MG63 (cell line): ENCODE measurements around the gene ZNF560. TPM values are rescaled to one million over a fixed set of nuclear protein-coding genes. Genes with fewer than 3 reads are reported as not detected.
A peak's percentile ranks its signal among the peaks of the same experiment; 100 is the strongest.

Experiments used
- DNase-seq: peaks from one replicate; pipeline ENCODE4 v3.0.0-alpha.2; 2020
- H3K27me3 ChIP-seq: fragments of 250-450 bp; sonication (Bioruptor Pico); 2 replicates; pipeline ENCODE4 v1.5.1; 2020; ENCODE audit warnings: mild to moderate bottlenecking, moderate library complexity
- H3K36me3 ChIP-seq: fragments of 250-450 bp; sonication (Bioruptor Pico); 2 replicates; pipeline ENCODE4 v1.5.1; 2020; ENCODE audit warnings: mild to moderate bottlenecking, moderate library complexity
- H3K4me3 ChIP-seq: fragments of 250-450 bp; sonication (Bioruptor Pico); 2 replicates; pipeline ENCODE4 v1.5.1; 2020; ENCODE audit warnings: mild to moderate bottlenecking, moderate library complexity
- H3K9me3 ChIP-seq: fragments of 250-450 bp; sonication (Bioruptor Pico); 2 replicates; pipeline ENCODE4 v1.5.1; 2020; ENCODE audit warnings: mild to moderate bottlenecking, moderate library complexity
- total RNA-seq: library from RNA; depleted of rRNA; stranded (reverse); fragments of >200 nt; shearing (Covaris generic); gene quantifications from 2 replicates; pipeline ENCODE4 v1.2.3, GENCODE V29; 2014; ENCODE audit warnings: low replicate concordance; rRNA removed

ZNF560 gene
- total RNA-seq, 1 experiment from 2014 or later = not detected

GRCh38 chr19:9461938-9462337 lies 36.5 kb downstream of the ZNF560 start:
- DNase-seq = no peak
- H3K4me3 ChIP-seq = no peak overlapping the region
- peaks cover 15% of the 10 kb centered on the region for H3K9me3 ChIP-seq
- H3K36me3 ChIP-seq = no peaks in the 10 kb centered on the region
- no peaks in the 10 kb centered on the region for H3K27me3 ChIP-seq

- peaks cover 41% of the 10 kb centered on the region for H3K9me3 ChIP-seq
- no peaks in the 10 kb centered on the region for H3K27me3 ChIP-seq
- no peak for DNase-seq
- H3K4me3 ChIP-seq = no peak overlapping the region
- no peaks in the 10 kb centered on the region for H3K36me3 ChIP-seq
Observed at GRCh38 chr19:9456018-9456689, 42.3 kb downstream of the ZNF560 start.

GRCh38 chr19:9453953-9454352 lies 44.5 kb downstream of the ZNF560 start:
- Histone ChIP-seq H3K4me3 (no peak overlapping the region), H3K9me3 (peaks cover 43% of the 10 kb centered on the region), H3K27me3 (no peaks in the 10 kb centered on the region), H3K36me3 (no peaks in the 10 kb centered on the region)
- DNase-seq = no peak

- H3K4me3 ChIP-seq = no peak overlapping the region
- H3K36me3 ChIP-seq = no peaks in the 10 kb centered on the region
- peaks cover 52% of the 10 kb centered on the region for H3K9me3 ChIP-seq
- H3K27me3 ChIP-seq = no peaks in the 10 kb centered on the region
- no peak for DNase-seq
Observed at GRCh38 chr19:9445037-9445436, 53.4 kb downstream of the ZNF560 start.

- Histone ChIP-seq H3K9me3 (peaks cover 24% of the 10 kb centered on the region), H3K36me3 (peaks cover 21% of the 10 kb centered on the region), H3K4me3 (no peak overlapping the region), H3K27me3 (peaks cover 2% of the 10 kb centered on the region; the same call in 1 of the 2 replicates)
- DNase-seq = no peak
Observed at GRCh38 chr19:9436358-9436757, 62.1 kb downstream of the ZNF560 start.

GRCh38 chr19:9435279-9436268 lies 62.8 kb downstream of the ZNF560 start, which contains the start of gene ZNF266:
ZNF266 (minus strand) TSS chr19:9435573; CDS start chr19:9420089, 15,484 bp downstream.
- Histone ChIP-seq H3K36me3 (peaks cover 27% of the 10 kb centered on the region), H3K9me3 (peaks cover 23% of the 10 kb centered on the region), H3K4me3 (peak within 1 kb of the TSS; percentile 78), H3K27me3 (peaks cover 2% of the 10 kb centered on the region; the same call in 1 of the 2 replicates)
- peak; percentile 95 for DNase-seq

DNA sequence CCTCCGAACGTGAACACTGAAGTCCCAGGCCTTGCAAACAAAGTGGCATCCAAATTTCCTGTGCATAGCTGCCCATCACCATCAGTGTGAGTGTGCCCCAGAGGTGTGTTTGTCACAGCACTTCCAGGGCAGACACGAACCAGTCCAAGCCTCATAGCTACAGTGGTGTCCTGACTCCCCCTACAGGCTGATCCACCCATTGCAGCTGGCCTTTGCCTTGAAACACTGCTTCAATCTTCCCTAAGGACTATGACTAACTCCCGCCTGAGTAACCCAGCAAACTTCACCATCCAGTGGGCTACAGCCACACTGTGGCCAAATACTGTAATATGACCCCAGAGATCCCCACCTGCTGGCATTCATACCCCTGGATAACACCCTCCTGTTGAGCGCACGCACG lies 66.9 kb downstream of the ZNF560 start:
- Histone ChIP-seq H3K27me3 (peaks cover 2% of the 10 kb centered on the region; the same call in 1 of the 2 replicates), H3K9me3 (peaks cover 6% of the 10 kb centered on the region), H3K36me3 (peaks cover 50% of the 10 kb centered on the region), H3K4me3 (no peak overlapping the region)
- DNase-seq = peak; percentile 37

DNA sequence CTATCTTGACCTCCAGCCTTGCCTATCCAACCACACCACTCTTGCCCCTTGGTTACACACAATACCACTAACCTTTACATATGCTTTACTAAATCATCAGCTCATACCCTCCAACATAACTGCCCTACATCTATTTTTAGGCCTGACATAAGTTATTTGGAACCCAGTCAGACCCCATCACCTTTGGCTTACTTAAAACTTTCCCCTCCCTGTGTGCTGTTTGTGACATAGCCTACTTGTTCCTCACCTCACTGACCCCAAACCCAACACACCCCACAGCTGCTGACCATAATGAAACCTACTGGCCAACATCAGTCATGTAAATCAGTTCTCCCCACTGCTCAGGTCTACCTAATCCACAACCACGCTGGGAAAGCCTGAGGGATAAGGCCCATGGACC lies 68.0 kb downstream of the ZNF560 start:
- no peak for DNase-seq
- Histone ChIP-seq H3K9me3 (peaks cover 6% of the 10 kb centered on the region), H3K36me3 (peaks cover 60% of the 10 kb centered on the region), H3K27me3 (peaks cover 2% of the 10 kb centered on the region; the same call in 1 of the 2 replicates), H3K4me3 (no peak overlapping the region)

DNA sequence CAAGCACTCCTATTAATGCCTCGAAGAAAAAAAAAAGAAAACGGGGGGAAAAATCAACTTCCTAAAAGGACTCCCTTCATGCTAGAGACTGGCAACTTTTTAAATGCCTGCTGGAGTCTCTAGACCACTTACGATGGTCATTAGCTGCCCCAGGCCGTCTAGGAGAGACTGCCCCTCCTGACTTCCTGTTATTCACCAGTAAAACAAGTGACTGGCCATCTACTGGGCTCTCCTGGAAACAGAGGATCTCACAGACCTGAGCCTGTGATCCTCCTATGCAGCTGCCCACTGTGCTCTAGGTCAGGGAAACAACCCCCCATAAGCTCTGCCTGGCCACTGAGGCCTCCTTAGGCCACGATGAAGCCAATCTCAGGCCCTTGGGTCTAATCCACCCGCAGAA lies 70.5 kb downstream of the ZNF560 start:
- Histone ChIP-seq H3K9me3 (peaks cover 7% of the 10 kb centered on the region), H3K4me3 (no peak overlapping the region), H3K36me3 (peaks cover 78% of the 10 kb centered on the region), H3K27me3 (peaks cover 2% of the 10 kb centered on the region; the same call in 1 of the 2 replicates)
- DNase-seq = no peak

Other genes starting within 250 kb of the ZNF560 start
- gene OR7E24, start 247.7 kb downstream of the ZNF560 start, total RNA-seq = not detected in 2 replicates
- 4.3 and 4.4 TPM in 2 replicates for gene ZNF699, start 188.8 kb downstream of the ZNF560 start, total RNA-seq
- gene ZNF559, start 174.4 kb downstream of the ZNF560 start, total RNA-seq = 17.7 and 20.0 TPM in 2 replicates
- 2.2 and 4.4 TPM in 2 replicates for gene ZNF177, start 135.6 kb downstream of the ZNF560 start, total RNA-seq
- gene ZNF266, start 63.0 kb downstream of the ZNF560 start, total RNA-seq = 8.5 and 14.6 TPM in 2 replicates
- gene ZNF426, start 40.0 kb upstream of the ZNF560 start, total RNA-seq = 0.72 and 1.1 TPM in 2 replicates
- gene ZNF121, start 85.9 kb upstream of the ZNF560 start, total RNA-seq = 37.6 and 64.8 TPM in 2 replicates
- 9.2 and 26.3 TPM in 2 replicates for gene ZNF561, start 122.6 kb upstream of the ZNF560 start, total RNA-seq
- 12.0 and 16.1 TPM in 2 replicates for gene ZNF562, start 176.5 kb upstream of the ZNF560 start, total RNA-seq